Chondrocyte (in vitro differentiated cells): ENCODE results near the gene SSTR1. TPM values are rescaled to one million over a fixed set of nuclear protein-coding genes. Genes with fewer than 3 reads are reported as not detected.

Experiments
- DNase-seq: peaks from one replicate; pipeline ENCODE4 v3.0.0; 2021; ENCODE audit warnings: mixed read lengths, low spot score
- H3K27ac Mint-ChIP-seq: one replicate; pipeline ENCODE4 v1.8.0; 2021; ENCODE audit warnings: mild to moderate bottlenecking, moderate library complexity, mixed read lengths; ENCODE audit not compliant: unreplicated experiment
- H3K27me3 Mint-ChIP-seq: 2 replicates; pipeline ENCODE4 v1.8.0; 2021; ENCODE audit warnings: low read depth, mixed read lengths
- H3K36me3 Mint-ChIP-seq: 2 replicates; pipeline ENCODE4 v1.8.0; 2021; ENCODE audit warnings: low read depth, mixed read lengths
- H3K4me1 Mint-ChIP-seq: 2 replicates; pipeline ENCODE4 v1.8.0; 2021; ENCODE audit warnings: low read depth, mild to moderate bottlenecking, mixed read lengths
- H3K4me3 Mint-ChIP-seq: one replicate; pipeline ENCODE4 v1.8.0; 2021; ENCODE audit warnings: mild to moderate bottlenecking, moderate library complexity, mixed read lengths; ENCODE audit not compliant: unreplicated experiment
- H3K9me3 Mint-ChIP-seq: 2 replicates; pipeline ENCODE4 v1.8.0; 2021; ENCODE audit warnings: low read depth, mixed read lengths
- total RNA-seq: library from RNA; stranded (reverse); gene quantifications from 3 replicates; pipeline ENCODE4 v1.2.1, GENCODE V29; 2021
- TF ChIP-seq, protein P1 (sequence below): fragments of 200-600 bp; sonication (generic); IDR thresholded peaks from 2 replicates; pipeline ENCODE4 v1.5.0; 2021; ENCODE audit warnings: antibody characterized with exemption, mild to moderate bottlenecking, moderate library complexity

SSTR1 gene
- total RNA-seq, 1 donor from 2014 or later: not detected

DNA sequence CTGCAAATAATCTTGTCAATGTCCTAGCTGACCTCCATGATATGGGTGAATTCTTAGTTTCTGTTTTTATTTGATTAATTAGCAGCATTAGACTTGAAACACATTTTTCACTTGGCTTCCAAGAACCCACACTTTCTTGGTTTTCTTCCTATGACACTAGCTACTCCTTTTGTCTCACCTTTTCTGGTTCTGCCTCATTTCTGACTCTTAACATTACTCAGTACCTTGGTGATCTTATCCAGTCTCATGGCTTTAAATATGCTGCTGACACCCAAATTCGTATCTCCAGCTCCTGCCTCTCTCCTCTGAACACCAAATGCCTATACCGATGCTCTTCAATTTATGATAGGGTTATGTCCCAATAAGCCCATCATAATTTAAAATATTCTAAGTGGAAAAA, 32.0 kb upstream of the SSTR1 start:
- TF ChIP-seq, protein P1, sequence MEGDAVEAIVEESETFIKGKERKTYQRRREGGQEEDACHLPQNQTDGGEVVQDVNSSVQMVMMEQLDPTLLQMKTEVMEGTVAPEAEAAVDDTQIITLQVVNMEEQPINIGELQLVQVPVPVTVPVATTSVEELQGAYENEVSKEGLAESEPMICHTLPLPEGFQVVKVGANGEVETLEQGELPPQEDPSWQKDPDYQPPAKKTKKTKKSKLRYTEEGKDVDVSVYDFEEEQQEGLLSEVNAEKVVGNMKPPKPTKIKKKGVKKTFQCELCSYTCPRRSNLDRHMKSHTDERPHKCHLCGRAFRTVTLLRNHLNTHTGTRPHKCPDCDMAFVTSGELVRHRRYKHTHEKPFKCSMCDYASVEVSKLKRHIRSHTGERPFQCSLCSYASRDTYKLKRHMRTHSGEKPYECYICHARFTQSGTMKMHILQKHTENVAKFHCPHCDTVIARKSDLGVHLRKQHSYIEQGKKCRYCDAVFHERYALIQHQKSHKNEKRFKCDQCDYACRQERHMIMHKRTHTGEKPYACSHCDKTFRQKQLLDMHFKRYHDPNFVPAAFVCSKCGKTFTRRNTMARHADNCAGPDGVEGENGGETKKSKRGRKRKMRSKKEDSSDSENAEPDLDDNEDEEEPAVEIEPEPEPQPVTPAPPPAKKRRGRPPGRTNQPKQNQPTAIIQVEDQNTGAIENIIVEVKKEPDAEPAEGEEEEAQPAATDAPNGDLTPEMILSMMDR: no peak
- H3K27me3 Mint-ChIP-seq: peaks cover 3% of the 10 kb centered on the region
- DNase-seq: no peak
- peaks cover 3% of the 10 kb centered on the region for H3K9me3 Mint-ChIP-seq
- H3K4me1 Mint-ChIP-seq: no peaks in the 10 kb centered on the region
- no peak overlapping the region for H3K27ac Mint-ChIP-seq
- no peak overlapping the region for H3K4me3 Mint-ChIP-seq
- no peaks in the 10 kb centered on the region for H3K36me3 Mint-ChIP-seq

DNA sequence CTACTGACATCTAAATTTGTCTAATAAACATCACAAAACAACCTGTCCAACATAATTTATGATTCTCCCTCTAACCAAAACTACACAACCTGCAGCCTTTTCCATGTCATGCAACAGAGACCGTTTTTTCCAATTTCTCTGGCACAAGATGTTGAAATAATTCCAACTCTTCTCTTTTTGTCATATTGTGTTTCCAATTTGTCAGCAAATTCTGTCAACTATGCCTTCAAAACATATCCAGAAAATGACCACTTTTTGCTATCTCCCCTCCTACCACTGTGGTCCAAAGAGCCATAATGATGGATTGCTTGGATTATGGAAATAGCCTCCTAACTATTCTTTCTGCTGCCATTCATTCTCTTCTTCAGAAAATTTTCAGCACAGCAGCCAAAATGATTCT, 31.3 kb upstream of the SSTR1 start:
- H3K36me3 Mint-ChIP-seq: no peaks in the 10 kb centered on the region
- H3K27me3 Mint-ChIP-seq: peaks cover 2% of the 10 kb centered on the region
- H3K4me3 Mint-ChIP-seq: no peak overlapping the region
- H3K4me1 Mint-ChIP-seq: no peaks in the 10 kb centered on the region
- TF ChIP-seq, protein P1: no peak
- no peak overlapping the region for H3K27ac Mint-ChIP-seq
- peaks cover 3% of the 10 kb centered on the region for H3K9me3 Mint-ChIP-seq
- DNase-seq: no peak

DNA sequence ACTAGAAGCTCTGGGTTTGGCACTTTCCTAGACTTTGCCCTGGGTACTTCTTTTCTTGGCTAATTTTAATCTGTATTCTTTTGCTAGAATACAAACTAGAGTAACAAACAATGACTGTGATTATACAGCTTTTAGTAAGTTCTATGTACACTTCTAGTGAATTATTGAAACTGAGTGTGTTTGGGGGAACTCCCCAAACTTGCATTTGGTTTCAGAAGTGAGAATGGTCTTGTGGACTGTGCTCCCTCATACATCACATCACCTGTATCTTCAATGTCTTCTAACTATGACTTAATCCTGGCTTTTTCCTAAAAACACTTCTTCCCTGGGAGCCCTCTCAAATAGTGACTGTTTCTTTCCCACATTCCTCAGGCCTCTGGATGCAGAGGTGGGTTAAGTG, 23.6 kb upstream of the SSTR1 start:
- no peak overlapping the region for H3K4me3 Mint-ChIP-seq
- H3K27me3 Mint-ChIP-seq: peaks cover 8% of the 10 kb centered on the region
- no peaks in the 10 kb centered on the region for H3K4me1 Mint-ChIP-seq
- TF ChIP-seq, protein P1: no peak
- DNase-seq: no peak
- no peaks in the 10 kb centered on the region for H3K36me3 Mint-ChIP-seq
- no peak overlapping the region for H3K27ac Mint-ChIP-seq
- H3K9me3 Mint-ChIP-seq: no peaks in the 10 kb centered on the region

DNA sequence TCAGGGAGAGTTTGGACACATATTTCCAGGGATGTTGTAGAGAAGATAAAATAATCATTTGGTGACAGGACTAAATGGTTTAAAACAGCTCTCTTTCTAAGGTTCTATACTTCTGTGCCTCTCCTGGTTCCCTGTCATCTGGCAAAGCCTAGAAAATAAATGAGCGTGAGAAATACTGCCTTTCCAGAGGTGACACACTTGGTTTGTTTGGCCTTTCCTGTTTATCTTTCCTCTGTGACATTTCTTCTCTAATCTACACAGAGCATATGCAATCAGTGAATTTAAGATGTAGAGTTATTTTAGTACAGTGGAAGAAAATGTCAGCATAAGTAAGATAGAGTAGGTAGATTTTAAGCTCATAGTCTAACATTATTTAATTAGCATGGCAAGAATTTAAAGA, 22.0 kb upstream of the SSTR1 start:
- Mint-ChIP-seq H3K4me1 (no peaks in the 10 kb centered on the region), H3K4me3 (no peak overlapping the region), H3K9me3 (no peaks in the 10 kb centered on the region), H3K27me3 (peaks cover 14% of the 10 kb centered on the region), H3K27ac (no peak overlapping the region), H3K36me3 (no peaks in the 10 kb centered on the region)
- no peak for DNase-seq
- TF ChIP-seq, protein P1: no peak

DNA sequence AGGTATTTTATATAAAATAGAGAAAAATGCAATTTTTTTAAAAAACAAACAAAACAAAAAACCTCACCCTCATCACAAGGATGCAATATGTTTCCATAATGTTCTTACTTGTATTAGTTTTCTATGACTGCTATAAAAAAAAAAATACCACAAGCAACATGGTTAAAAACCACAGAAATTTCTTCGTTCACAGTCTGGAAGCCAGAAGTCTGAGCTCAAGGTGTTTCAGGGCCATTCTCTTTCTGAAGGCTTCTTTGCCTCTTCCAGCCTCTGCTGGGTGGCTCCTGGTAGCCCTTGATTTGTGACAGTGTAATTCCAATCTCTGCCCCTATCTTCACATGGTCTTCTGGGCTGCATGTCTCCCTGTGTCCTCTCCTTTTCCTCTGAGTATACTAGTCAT, 21.5 kb upstream of the SSTR1 start:
- H3K27me3 Mint-ChIP-seq: peaks cover 19% of the 10 kb centered on the region
- no peak overlapping the region for H3K27ac Mint-ChIP-seq
- TF ChIP-seq, protein P1: no peak
- H3K9me3 Mint-ChIP-seq: no peaks in the 10 kb centered on the region
- DNase-seq: no peak
- no peak overlapping the region for H3K4me3 Mint-ChIP-seq
- no peaks in the 10 kb centered on the region for H3K36me3 Mint-ChIP-seq
- no peaks in the 10 kb centered on the region for H3K4me1 Mint-ChIP-seq
